Fibroblast of villous mesenchyme (primary cell): Measurements from ENCODE around the gene LCP2. TPM values are rescaled to one million over a fixed set of nuclear protein-coding genes. Genes with fewer than 3 reads are reported as not detected.

Source experiments
- DNase-seq: peaks from one replicate; pipeline ENCODE4 v3.0.0-alpha.2; 2010; ENCODE audit warnings: low read depth
- H3K4me3 ChIP-seq: 2 replicates; pipeline ENCODE4 v1.5.1; 2011; ENCODE audit warnings: low read depth, mild to moderate bottlenecking, low read length
- CTCF ChIP-seq: IDR thresholded peaks from 2 replicates; pipeline ENCODE4 v1.5.1; 2012; ENCODE audit warnings: low read depth, mild to moderate bottlenecking, low read length; ENCODE audit not compliant: insufficient read depth
- total RNA-seq: library from RNA; depleted of rRNA; stranded (reverse); fragments of >200 nt; gene quantifications from 2 replicates; pipeline ENCODE4 v1.2.3, GENCODE V29; 2012

LCP2 gene
- total RNA-seq, 1 donor, result not detected

- TF ChIP-seq CTCF, result no peak
- no peak overlapping the region for H3K4me3 ChIP-seq
- DNase-seq, result no peak
Measured at GRCh38 chr5:170333161-170333910, 35.8 kb upstream of the LCP2 start.

GRCh38 chr5:170332058-170332457 lies 34.5 kb upstream of the LCP2 start:
- no peak overlapping the region for H3K4me3 ChIP-seq
- no peak for TF ChIP-seq CTCF
- DNase-seq, result no peak

DNA sequence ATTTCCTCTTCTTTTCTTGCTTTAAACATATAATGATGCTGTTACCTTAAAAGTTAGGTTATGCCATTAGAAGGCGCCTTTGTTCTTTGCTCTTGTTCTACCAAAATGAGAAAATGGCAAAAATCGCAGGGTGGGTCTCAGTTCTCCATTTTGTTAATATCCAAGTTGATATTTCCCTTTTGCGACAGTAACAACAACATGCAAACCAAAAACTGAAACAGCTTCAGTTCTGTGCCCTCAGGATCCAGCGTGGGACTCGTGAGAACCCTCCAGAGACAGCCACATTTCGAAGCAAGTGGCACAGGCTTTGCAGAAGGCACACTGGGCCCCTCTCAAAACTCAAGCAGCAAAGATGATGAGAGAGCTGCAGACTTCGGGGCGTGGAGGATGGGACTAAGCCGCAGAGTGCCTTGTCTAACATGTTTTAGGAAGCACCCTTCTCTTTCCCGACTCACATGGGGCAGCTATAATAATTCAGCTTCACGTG lies 33.0 kb upstream of the LCP2 start:
- H3K4me3 ChIP-seq, result no peak overlapping the region
- no peak for TF ChIP-seq CTCF
- DNase-seq, result no peak

DNA sequence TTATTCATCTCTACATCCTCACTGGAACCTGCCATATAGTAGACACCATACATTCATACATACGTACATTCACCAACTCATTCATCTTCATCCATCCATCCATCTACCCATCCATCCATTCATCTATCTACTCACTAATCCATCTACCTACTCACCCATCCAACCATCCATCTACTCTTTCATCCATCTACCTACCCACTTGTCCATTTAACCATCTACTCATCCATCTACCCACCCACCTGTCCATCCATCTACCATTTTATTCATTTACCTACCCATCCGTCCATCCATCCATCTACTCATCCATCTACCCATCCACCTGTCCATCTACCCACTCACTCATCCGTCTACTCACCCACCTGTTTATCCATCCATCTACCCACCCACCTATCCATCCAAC lies 31.9 kb upstream of the LCP2 start:
- H3K4me3 ChIP-seq, result no peak overlapping the region
- TF ChIP-seq CTCF, result no peak
- no peak for DNase-seq

DNA sequence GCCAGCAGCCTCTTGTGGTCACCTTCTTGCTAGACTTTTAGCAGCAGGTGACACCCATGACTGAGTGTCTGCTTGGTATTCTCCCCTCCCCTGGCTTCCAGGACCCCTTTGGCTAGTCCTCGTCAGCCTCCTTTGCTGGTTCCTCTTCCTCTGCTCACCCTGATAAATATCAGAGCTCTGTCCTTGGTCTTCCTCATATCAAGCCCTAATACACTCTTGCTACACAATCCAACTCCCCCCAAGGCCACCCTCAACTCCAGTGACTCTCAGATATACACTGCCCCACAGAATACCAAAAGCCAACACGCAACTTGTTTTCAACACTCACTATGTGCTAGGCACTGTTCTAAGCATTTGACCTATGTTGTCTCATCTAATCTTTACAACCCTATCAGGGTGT lies 30.3 kb upstream of the LCP2 start:
- no peak overlapping the region for H3K4me3 ChIP-seq
- DNase-seq, result no peak
- TF ChIP-seq CTCF, result no peak

DNA sequence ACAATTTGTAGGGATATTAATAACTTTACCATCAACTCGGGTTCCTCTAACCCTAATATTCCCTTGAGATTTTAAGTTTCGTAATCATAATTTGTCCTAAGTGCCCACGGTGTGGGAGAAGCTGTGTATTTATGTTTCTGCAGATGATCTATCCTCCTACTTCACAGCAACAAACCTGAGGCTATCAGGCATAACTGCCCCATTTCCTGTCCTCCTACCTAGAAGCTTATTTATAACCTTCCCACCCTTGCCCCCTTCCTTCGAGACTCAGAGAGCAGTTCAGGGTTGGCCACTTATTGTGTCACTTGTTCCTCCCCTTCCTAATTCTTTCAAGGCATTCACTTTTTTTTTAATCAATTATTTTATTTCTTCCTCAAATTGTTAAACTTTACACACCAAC lies 29.6 kb upstream of the LCP2 start:
- no peak overlapping the region for H3K4me3 ChIP-seq
- DNase-seq, result no peak
- TF ChIP-seq CTCF, result no peak

GRCh38 chr5:170319301-170319700 lies 21.7 kb upstream of the LCP2 start:
- DNase-seq, result no peak
- no peak for TF ChIP-seq CTCF
- H3K4me3 ChIP-seq, result no peak overlapping the region
